Adrenal gland (tissue), 5 donors: ENCODE data around the gene TRABD2A.

ENCODE experiments used
- CTCF ChIP-seq, 6 experiments: fragments of 450-650 bp in 4 of 6; fragments of 200-600 bp in 2 of 6; sonication (generic) in 1 of 6; IDR thresholded peaks; 1 replicate in 5 of 6; 2 replicates in 1 of 6; pipeline versions ENCODE4 v1.5.1 to v1.8.0; 2016 to 2021; ENCODE audit warnings: antibody characterized with exemption in 6 of 6, mild to moderate bottlenecking in 2 of 6, moderate library complexity in 1 of 6
- POLR2A ChIP-seq, 2 donors: fragments of 450-650 bp; IDR thresholded peaks; one replicate each; pipeline ENCODE4 v1.6.1; 2017; ENCODE audit warnings: antibody characterized with exemption in 2 of 2, mild to moderate bottlenecking in 2 of 2, moderate library complexity in 1 of 2
- donor health status: DM: no; HTN: no; CAD: no.

GRCh38 chr2:84875213-84875560 is 5.7 kb downstream of the TRABD2A start:
- no peak for TF ChIP-seq CTCF (IDR thresholded peaks at IDR 0.05)
- TF ChIP-seq POLR2A (IDR thresholded peaks at IDR 0.05) = no peak
